SK-N-SH (cell line): Measurements from ENCODE around the gene P3H4. TPM values are rescaled to one million over a fixed set of nuclear protein-coding genes. Genes with fewer than 3 reads are reported as not detected.

Source experiments
- CTCF ChIA-PET: fragments of 300-600, 350-600 bp; formaldehyde crosslinking; extraction: SDS; loops from one replicate; lab custom pipeline; 2021; lab: Yijun Ruan, JAX
- POLR2A ChIA-PET: fragments of 350-600 bp; sonication (Branson Sonifier 250); formaldehyde crosslinking; extraction: SDS; loops from one replicate; lab custom pipeline; 2020; ENCODE audit warnings: antibody characterized with exemption, inconsistent platforms; lab: Yijun Ruan, JAX
- DNase-seq: peaks from one replicate; pipeline ENCODE4 v3.0.0; 2012
- H2AFZ ChIP-seq: fragments of 200-600 bp; sonication (generic); 2 replicates; pipeline ENCODE4 v1.8.1; 2016; ENCODE audit warnings: antibody characterized with exemption, mild to moderate bottlenecking, low read depth
- H3F3A ChIP-seq: fragments of 200-600 bp; sonication (generic); replicated peaks from 2 replicates; pipeline ENCODE3; 2016; ENCODE audit warnings: antibody characterized with exemption, mild to moderate bottlenecking; ENCODE audit not compliant: insufficient read depth
- H3K27ac ChIP-seq, 2 experiments: fragments of 200-500 bp in 1 of 2; fragments of 200-600 bp in 1 of 2; sonication (Bioruptor generic) in 1 of 2; sonication (generic), shearing (Covaris generic) in 1 of 2; 2 replicates each; pipeline versions ENCODE4 v1.5.1 to v1.6.1; 2014 to 2016; ENCODE audit warnings: low read depth in 2 of 2, inconsistent platforms in 1 of 2, low read length in 1 of 2, mild to moderate bottlenecking in 1 of 2, mixed read lengths in 1 of 2
- H3K27me3 ChIP-seq: fragments of 200-600 bp; sonication (generic), shearing (Covaris generic); 2 replicates; pipeline ENCODE4 v1.6.1; 2016; ENCODE audit warnings: mixed run types; ENCODE audit not compliant: insufficient read depth
- H3K36me3 ChIP-seq, 2 experiments: fragments of 200-500 bp in 1 of 2; fragments of 200-600 bp in 1 of 2; sonication (Bioruptor generic) in 1 of 2; sonication (generic) in 1 of 2; replicated peaks in 1 of 2; 2 replicates each; pipeline versions ENCODE3 to v1.5.1; 2014 to 2016; ENCODE audit warnings: low read length in 1 of 2, mild to moderate bottlenecking in 1 of 2; ENCODE audit not compliant: insufficient read depth in 2 of 2, control insufficient read depth in 1 of 2
- H3K4me1 ChIP-seq, 2 experiments: fragments of 200-500 bp in 1 of 2; fragments of 200-600 bp in 1 of 2; sonication (Bioruptor generic) in 1 of 2; sonication (generic), shearing (Covaris generic) in 1 of 2; 2 replicates each; pipeline versions ENCODE4 v1.5.1 to v1.6.1; 2014 to 2016; ENCODE audit warnings: low read depth in 1 of 2, low read length in 1 of 2, mixed run types in 1 of 2; ENCODE audit not compliant: insufficient read depth in 2 of 2, control insufficient read depth in 1 of 2
- H3K4me2 ChIP-seq: fragments of 200-600 bp; sonication (generic), shearing (Covaris generic); 2 replicates; pipeline ENCODE4 v1.6.1; 2017; ENCODE audit warnings: mixed run types
- H3K4me3 ChIP-seq, 2 experiments: fragments of 200-500 bp in 1 of 2; fragments of 200-600 bp in 1 of 2; sonication (Bioruptor generic) in 1 of 2; sonication (generic), shearing (Covaris generic) in 1 of 2; 2 replicates each; pipeline versions ENCODE4 v1.5.1 to v1.8.1; 2014 to 2016; ENCODE audit warnings: low read depth in 2 of 2, inconsistent platforms in 1 of 2, low read length in 1 of 2, mild to moderate bottlenecking in 1 of 2, mixed read lengths in 1 of 2, moderate library complexity in 1 of 2
- H3K79me2 ChIP-seq: fragments of 200-600 bp; sonication (generic); 2 replicates; pipeline ENCODE4 v1.8.1; 2017; ENCODE audit warnings: mild to moderate bottlenecking; ENCODE audit not compliant: insufficient read depth
- H3K9ac ChIP-seq: fragments of 200-600 bp; sonication (generic); 2 replicates; pipeline ENCODE4 v1.6.1; 2017; ENCODE audit warnings: mixed run types
- H3K9me2 ChIP-seq: fragments of 200-600 bp; sonication (generic); 2 replicates; pipeline ENCODE4 v1.6.1; 2017; ENCODE audit warnings: mixed run types
- H3K9me3 ChIP-seq: fragments of 200-600 bp; sonication (generic); 2 replicates; pipeline ENCODE4 v1.6.1; 2017; ENCODE audit warnings: mixed run types, mild to moderate bottlenecking, moderate library complexity
- H4K20me1 ChIP-seq: fragments of 200-600 bp; sonication (generic); 2 replicates; pipeline ENCODE4 v1.6.1; 2017; ENCODE audit warnings: mild to moderate bottlenecking, mixed run types; ENCODE audit not compliant: insufficient read depth
- CHD2 ChIP-seq: fragments of 150-350 bp; IDR thresholded peaks from 2 replicates; pipeline ENCODE4 v1.6.1; 2018; ENCODE audit warnings: low read length; ENCODE audit not compliant: partially characterized antibody
- EZH2phosphoT487 ChIP-seq: fragments of 200-600 bp; sonication (generic); IDR thresholded peaks from 2 replicates; pipeline ENCODE4 v1.6.1; 2017; ENCODE audit warnings: low read depth, mixed run types, mild to moderate bottlenecking, antibody characterized with exemption, moderate library complexity, borderline replicate concordance
- FOSL2 ChIP-seq: IDR thresholded peaks from 2 replicates; pipeline ENCODE4 v1.4.0; 2012; ENCODE audit warnings: low read depth, mild to moderate bottlenecking, moderate library complexity, borderline replicate concordance
- GABPA ChIP-seq: IDR thresholded peaks from 2 replicates; pipeline ENCODE4 v1.4.0; 2012; ENCODE audit warnings: low read depth, mild to moderate bottlenecking
- JUND ChIP-seq: IDR thresholded peaks from 2 replicates; pipeline ENCODE4 v1.4.0; 2012
- NFIC ChIP-seq: IDR thresholded peaks from 2 replicates; pipeline ENCODE4 v1.4.0; 2012; ENCODE audit warnings: borderline replicate concordance
- NRF1 ChIP-seq: IDR thresholded peaks from 2 replicates; pipeline ENCODE4 v1.6.1; 2012; ENCODE audit warnings: low read depth, mild to moderate bottlenecking, low read length
- POLR2AphosphoS5 ChIP-seq: IDR thresholded peaks from 2 replicates; pipeline ENCODE4 v1.6.1; 2012; ENCODE audit warnings: low read depth, low read length
- RCOR1 ChIP-seq: fragments of 150-350 bp; IDR thresholded peaks from 2 replicates; pipeline ENCODE4 v1.6.1; 2017; ENCODE audit warnings: antibody characterized with exemption, low read length
- RFX5 ChIP-seq: IDR thresholded peaks from 2 replicates; pipeline ENCODE4 v1.6.1; 2012; ENCODE audit warnings: mild to moderate bottlenecking, improper control_type of control experiment, low read length
- RXRA ChIP-seq: IDR thresholded peaks from 2 replicates; pipeline ENCODE4 v1.4.0; 2012; ENCODE audit warnings: low read depth, mild to moderate bottlenecking, borderline replicate concordance
- SIN3A ChIP-seq: IDR thresholded peaks from 2 replicates; pipeline ENCODE4 v1.6.1; 2012; ENCODE audit warnings: low read depth, mild to moderate bottlenecking, low read length, moderate library complexity, borderline replicate concordance
- TAF1 ChIP-seq: IDR thresholded peaks from 2 replicates; pipeline ENCODE4 v1.6.1; 2012; ENCODE audit warnings: low read depth, mild to moderate bottlenecking, low read length, moderate library complexity, borderline replicate concordance
- TCF12 ChIP-seq: IDR thresholded peaks from 2 replicates; pipeline ENCODE4 v1.4.0; 2012
- TEAD4 ChIP-seq: IDR thresholded peaks from 2 replicates; pipeline ENCODE4 v1.4.0; 2012; ENCODE audit warnings: mild to moderate bottlenecking, borderline replicate concordance; ENCODE audit not compliant: insufficient read depth
- YY1 ChIP-seq: IDR thresholded peaks from 2 replicates; pipeline ENCODE4 v1.4.0; 2012; ENCODE audit warnings: low read depth, mild to moderate bottlenecking
- WGBS: methylation state at CpG from one replicate; pipeline ENCODE4 v1.1.6; 2017; ENCODE audit warnings: low lambda C conversion rate; 5-methylcytosine and 5-hydroxymethylcytosine counted together
- polyA plus RNA-seq, 3 experiments: library from polyadenylated mRNA; depleted of rRNA; stranded (reverse); fragments of >200 nt; gene quantifications; 2 replicates each; pipeline ENCODE4 v1.2.3, GENCODE V29; 2012
- TF ChIP-seq, protein P1 (sequence below): IDR thresholded peaks from 2 replicates; pipeline ENCODE4 v1.4.0; 2012; ENCODE audit warnings: low read depth, borderline replicate concordance
- TF ChIP-seq, protein P2 (sequence below): IDR thresholded peaks from 2 replicates; pipeline ENCODE4 v1.4.0; 2012; ENCODE audit warnings: low read depth, borderline replicate concordance
- TF ChIP-seq, protein P3 (sequence below): IDR thresholded peaks from 2 replicates; pipeline ENCODE4 v1.4.0; 2012; ENCODE audit warnings: low read depth
- TF ChIP-seq, protein P4 (sequence below): fragments of 200-600 bp; sonication (generic); IDR thresholded peaks from 2 replicates; pipeline ENCODE4 v1.6.1; 2017; ENCODE audit warnings: antibody characterized with exemption, mild to moderate bottlenecking, moderate library complexity
- TF ChIP-seq, protein P5 (sequence below): fragments of 150-350 bp; IDR thresholded peaks from 2 replicates; pipeline ENCODE4 v1.6.1; 2016; ENCODE audit warnings: mild to moderate bottlenecking, low read depth, low read length
- TF ChIP-seq, protein P6 (sequence below): IDR thresholded peaks from 2 replicates; pipeline ENCODE4; 2012

Gene P3H4
- polyA plus RNA-seq, 1 of the 3 experiments (the other 2 are of a cell fraction) = 88.3 TPM

DNA sequence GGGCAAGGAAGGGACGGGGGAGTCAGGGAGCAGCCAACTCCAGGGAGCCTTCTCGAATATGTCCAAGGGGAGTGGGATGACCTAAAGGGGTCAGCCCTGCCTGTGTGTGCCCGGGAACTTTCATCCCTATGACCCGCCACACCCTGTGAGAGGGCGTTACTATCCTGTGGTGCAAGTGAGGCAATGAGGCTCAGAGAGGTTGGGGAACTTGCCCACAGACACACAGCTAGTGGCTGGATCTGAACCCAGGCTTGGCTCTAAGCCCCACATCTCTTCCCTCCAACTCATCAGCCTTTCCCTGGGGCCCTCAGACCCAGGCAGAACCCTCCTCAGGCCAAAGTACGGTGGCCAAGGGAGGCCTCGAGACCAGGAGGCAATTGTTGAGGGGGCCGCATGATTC is 48.4 kb downstream of the P3H4 start:
- Histone ChIP-seq H3K4me2 (no peak overlapping the region), H3K36me3 (peaks cover 0 to 14% of the 10 kb centered on the region in 2 experiments), H3K4me3 (no peak overlapping the region), H3F3A (peaks cover 3% of the 10 kb centered on the region), H2AFZ (no peak overlapping the region), H3K79me2 (no peaks in the 10 kb centered on the region), H3K4me1 (no peaks in the 10 kb centered on the region; a peak in 1 of 4 replicates), H3K9ac (no peak overlapping the region), H3K27me3 (no peaks in the 10 kb centered on the region), H3K9me2 (no peaks in the 10 kb centered on the region), H3K9me3 (no peaks in the 10 kb centered on the region), H3K27ac (no peak overlapping the region), H4K20me1 (no peaks in the 10 kb centered on the region)
- no peak for TF ChIP-seq TAF1
- TF ChIP-seq, protein P1, sequence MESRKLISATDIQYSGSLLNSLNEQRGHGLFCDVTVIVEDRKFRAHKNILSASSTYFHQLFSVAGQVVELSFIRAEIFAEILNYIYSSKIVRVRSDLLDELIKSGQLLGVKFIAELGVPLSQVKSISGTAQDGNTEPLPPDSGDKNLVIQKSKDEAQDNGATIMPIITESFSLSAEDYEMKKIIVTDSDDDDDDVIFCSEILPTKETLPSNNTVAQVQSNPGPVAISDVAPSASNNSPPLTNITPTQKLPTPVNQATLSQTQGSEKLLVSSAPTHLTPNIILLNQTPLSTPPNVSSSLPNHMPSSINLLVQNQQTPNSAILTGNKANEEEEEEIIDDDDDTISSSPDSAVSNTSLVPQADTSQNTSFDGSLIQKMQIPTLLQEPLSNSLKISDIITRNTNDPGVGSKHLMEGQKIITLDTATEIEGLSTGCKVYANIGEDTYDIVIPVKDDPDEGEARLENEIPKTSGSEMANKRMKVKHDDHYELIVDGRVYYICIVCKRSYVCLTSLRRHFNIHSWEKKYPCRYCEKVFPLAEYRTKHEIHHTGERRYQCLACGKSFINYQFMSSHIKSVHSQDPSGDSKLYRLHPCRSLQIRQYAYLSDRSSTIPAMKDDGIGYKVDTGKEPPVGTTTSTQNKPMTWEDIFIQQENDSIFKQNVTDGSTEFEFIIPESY = no peak
- TF ChIP-seq RXRA = no peak
- TF ChIP-seq, protein P2, sequence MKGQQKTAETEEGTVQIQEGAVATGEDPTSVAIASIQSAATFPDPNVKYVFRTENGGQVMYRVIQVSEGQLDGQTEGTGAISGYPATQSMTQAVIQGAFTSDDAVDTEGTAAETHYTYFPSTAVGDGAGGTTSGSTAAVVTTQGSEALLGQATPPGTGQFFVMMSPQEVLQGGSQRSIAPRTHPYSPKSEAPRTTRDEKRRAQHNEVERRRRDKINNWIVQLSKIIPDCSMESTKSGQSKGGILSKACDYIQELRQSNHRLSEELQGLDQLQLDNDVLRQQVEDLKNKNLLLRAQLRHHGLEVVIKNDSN = no peak
- TF ChIP-seq NFIC = no peak
- no peak for TF ChIP-seq CHD2
- TF ChIP-seq NRF1 = no peak
- 88% methylated on average over 8 of the region's 8 CpGs for WGBS
- ChIA-PET CTCF (interaction anchor here (1.1 to 3.1 kb wide), 6 partner anchors 14 to 196 kb away, joined by 3 to 12 read pairs (median 4); partner anchors contain the start of gene JUP), POLR2A (no interaction called here)
- DNase-seq = no peak

DNA sequence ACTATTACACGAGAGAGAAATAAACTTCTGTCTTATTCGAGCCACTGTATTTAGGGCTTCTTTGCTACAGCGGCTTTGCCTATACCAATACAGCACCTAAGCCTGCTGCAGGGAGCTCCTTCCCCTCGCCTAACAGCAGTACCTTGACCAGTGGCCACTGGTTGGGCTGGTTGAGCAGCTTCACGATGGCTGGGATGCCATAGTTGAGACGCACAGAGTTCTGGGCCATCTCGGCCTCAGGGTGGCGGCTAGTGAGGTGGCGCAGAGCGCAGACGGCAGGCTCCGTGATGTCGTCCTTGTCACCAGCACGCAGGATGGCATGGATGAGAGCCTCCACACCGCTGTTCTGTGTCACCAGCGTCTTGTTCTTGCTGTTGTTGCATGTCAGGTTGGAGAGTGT is 48.9 kb downstream of the P3H4 start:
- Histone ChIP-seq H4K20me1 (no peaks in the 10 kb centered on the region), H3K4me1 (no peaks in the 10 kb centered on the region; a peak in 1 of 4 replicates), H3K36me3 (peaks cover 0 to 14% of the 10 kb centered on the region in 2 experiments), H3K9ac (no peak overlapping the region), H3K79me2 (no peaks in the 10 kb centered on the region), H2AFZ (no peak overlapping the region), H3K27me3 (no peaks in the 10 kb centered on the region), H3K4me3 (no peak overlapping the region), H3K4me2 (no peak overlapping the region), H3F3A (peaks cover 3% of the 10 kb centered on the region), H3K27ac (no peak overlapping the region), H3K9me2 (no peaks in the 10 kb centered on the region), H3K9me3 (no peaks in the 10 kb centered on the region)
- WGBS = 94% methylated on average over 14 of the region's 16 CpGs
- ChIA-PET POLR2A (no interaction called here), CTCF (interaction anchor here (0.7 to 3.1 kb wide), 4 partner anchors 23 to 39 kb away, joined by 3 to 12 read pairs (median 4); partner anchors contain the start of gene JUP)
- DNase-seq = no peak
- TF ChIP-seq EZH2phosphoT487 (no peak), POLR2AphosphoS5 (no peak), TAF1 (no peak), FOSL2 (no peak), YY1 (no peak), TEAD4 (no peak), NRF1 (no peak), TCF12 (no peak), GABPA (no peak), SIN3A (no peak), JUND (no peak), NFIC (no peak), RCOR1 (no peak), RXRA (no peak), RFX5 (no peak)
- TF ChIP-seq, protein P3, sequence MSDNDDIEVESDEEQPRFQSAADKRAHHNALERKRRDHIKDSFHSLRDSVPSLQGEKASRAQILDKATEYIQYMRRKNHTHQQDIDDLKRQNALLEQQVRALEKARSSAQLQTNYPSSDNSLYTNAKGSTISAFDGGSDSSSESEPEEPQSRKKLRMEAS = no peak
- TF ChIP-seq, protein P4, sequence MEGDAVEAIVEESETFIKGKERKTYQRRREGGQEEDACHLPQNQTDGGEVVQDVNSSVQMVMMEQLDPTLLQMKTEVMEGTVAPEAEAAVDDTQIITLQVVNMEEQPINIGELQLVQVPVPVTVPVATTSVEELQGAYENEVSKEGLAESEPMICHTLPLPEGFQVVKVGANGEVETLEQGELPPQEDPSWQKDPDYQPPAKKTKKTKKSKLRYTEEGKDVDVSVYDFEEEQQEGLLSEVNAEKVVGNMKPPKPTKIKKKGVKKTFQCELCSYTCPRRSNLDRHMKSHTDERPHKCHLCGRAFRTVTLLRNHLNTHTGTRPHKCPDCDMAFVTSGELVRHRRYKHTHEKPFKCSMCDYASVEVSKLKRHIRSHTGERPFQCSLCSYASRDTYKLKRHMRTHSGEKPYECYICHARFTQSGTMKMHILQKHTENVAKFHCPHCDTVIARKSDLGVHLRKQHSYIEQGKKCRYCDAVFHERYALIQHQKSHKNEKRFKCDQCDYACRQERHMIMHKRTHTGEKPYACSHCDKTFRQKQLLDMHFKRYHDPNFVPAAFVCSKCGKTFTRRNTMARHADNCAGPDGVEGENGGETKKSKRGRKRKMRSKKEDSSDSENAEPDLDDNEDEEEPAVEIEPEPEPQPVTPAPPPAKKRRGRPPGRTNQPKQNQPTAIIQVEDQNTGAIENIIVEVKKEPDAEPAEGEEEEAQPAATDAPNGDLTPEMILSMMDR = no peak
- TF ChIP-seq, protein P5, sequence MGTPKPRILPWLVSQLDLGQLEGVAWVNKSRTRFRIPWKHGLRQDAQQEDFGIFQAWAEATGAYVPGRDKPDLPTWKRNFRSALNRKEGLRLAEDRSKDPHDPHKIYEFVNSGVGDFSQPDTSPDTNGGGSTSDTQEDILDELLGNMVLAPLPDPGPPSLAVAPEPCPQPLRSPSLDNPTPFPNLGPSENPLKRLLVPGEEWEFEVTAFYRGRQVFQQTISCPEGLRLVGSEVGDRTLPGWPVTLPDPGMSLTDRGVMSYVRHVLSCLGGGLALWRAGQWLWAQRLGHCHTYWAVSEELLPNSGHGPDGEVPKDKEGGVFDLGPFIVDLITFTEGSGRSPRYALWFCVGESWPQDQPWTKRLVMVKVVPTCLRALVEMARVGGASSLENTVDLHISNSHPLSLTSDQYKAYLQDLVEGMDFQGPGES = no peak
- TF ChIP-seq, protein P6, sequence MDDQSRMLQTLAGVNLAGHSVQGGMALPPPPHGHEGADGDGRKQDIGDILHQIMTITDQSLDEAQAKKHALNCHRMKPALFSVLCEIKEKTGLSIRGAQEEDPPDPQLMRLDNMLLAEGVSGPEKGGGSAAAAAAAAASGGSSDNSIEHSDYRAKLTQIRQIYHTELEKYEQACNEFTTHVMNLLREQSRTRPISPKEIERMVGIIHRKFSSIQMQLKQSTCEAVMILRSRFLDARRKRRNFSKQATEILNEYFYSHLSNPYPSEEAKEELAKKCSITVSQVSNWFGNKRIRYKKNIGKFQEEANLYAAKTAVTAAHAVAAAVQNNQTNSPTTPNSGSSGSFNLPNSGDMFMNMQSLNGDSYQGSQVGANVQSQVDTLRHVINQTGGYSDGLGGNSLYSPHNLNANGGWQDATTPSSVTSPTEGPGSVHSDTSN = no peak
